Measurements from ENCODE around the gene TMPRSS6. TPM values are rescaled to one million over a fixed set of nuclear protein-coding genes. Genes with fewer than 3 reads are reported as not detected.

Gene TMPRSS6
- total RNA-seq, 2 donors from 2014 or later = 0.22 to 0.31 TPM

DNA sequence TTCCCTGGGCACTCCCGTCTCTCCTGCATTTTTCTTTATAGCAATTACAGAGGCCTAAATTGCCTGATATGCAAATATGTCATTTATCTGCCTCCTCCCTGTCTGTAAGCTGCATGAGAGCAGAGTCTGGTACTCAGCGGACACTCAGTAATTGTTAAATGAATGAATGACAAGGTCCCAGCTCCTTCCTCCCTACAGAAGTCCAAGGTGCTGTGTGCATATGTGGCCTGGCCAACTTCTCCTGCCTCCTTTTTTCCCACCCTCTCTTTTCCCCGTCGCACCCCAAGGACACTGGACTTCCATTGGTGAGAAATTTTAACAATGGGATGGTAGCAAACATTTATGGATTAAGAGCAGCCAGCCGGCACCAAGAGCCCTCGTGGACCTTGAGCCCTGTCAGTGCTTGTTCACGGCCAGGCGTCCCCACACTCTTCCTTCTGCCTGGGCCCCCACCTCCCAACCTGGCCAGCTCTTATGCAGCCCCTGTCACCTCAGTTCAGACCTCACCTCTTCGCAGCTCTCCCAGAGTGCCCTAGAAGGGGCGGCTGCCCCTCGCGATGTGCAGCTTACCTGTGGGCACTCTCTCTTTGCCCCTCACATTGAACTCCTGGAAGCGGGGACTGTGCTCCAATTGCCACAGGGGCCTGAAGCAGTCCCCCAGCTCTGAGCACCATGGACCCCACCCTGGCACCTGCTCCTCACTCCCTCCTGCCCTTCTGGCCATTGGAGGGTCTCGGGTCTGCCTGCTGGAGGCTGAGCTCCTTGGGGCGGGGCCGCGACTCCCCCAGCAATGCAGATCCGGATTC lies 1.5 kb downstream of the TMPRSS6 start:
- no peaks in the 10 kb centered on the region for H3K36me3 Mint-ChIP-seq (ENCODE audit: low read depth)
- Histone ChIP-seq H3K27ac (ENCODE audit: low read depth, low read length) (no peak overlapping the region), H3K36me3 (ENCODE audit: control insufficient read depth, insufficient read depth, low read length) (no peaks in the 10 kb centered on the region), H3K9ac (ENCODE audit: extremely low read depth, low read length, poor library complexity, severe bottlenecking) (no peak overlapping the region), H3K4me1 (ENCODE audit: control insufficient read depth, insufficient read depth, low read length) (no peaks in the 10 kb centered on the region), H3K27me3 (ENCODE audit: control insufficient read depth, insufficient read depth, low read length, poor library complexity, severe bottlenecking) (no peaks in the 10 kb centered on the region), H3K9me3 (ENCODE audit: control insufficient read depth, low read length) (no peaks in the 10 kb centered on the region), H3K4me3 (ENCODE audit: low read length) (no peak overlapping the region)
- no peaks in the 10 kb centered on the region for H3K9me3 Mint-ChIP-seq
- no peaks in the 10 kb centered on the region for H3K4me1 Mint-ChIP-seq
- no peak overlapping the region for H3K27ac Mint-ChIP-seq
- H3K27me3 Mint-ChIP-seq (ENCODE audit: insufficient read depth) = peaks cover 3% of the 10 kb centered on the region
- WGBS, 2 experiments (ENCODE audit: insufficient coverage in 1 of 2, insufficient read length in 1 of 2) = 92% methylated on average over 11 to 16 of the region's 18 CpGs
- TF ChIP-seq, protein P1, sequence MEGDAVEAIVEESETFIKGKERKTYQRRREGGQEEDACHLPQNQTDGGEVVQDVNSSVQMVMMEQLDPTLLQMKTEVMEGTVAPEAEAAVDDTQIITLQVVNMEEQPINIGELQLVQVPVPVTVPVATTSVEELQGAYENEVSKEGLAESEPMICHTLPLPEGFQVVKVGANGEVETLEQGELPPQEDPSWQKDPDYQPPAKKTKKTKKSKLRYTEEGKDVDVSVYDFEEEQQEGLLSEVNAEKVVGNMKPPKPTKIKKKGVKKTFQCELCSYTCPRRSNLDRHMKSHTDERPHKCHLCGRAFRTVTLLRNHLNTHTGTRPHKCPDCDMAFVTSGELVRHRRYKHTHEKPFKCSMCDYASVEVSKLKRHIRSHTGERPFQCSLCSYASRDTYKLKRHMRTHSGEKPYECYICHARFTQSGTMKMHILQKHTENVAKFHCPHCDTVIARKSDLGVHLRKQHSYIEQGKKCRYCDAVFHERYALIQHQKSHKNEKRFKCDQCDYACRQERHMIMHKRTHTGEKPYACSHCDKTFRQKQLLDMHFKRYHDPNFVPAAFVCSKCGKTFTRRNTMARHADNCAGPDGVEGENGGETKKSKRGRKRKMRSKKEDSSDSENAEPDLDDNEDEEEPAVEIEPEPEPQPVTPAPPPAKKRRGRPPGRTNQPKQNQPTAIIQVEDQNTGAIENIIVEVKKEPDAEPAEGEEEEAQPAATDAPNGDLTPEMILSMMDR (conservative IDR thresholded peaks at IDR 0.05) = no peak
- DNase-seq = no peak
- H3K4me3 Mint-ChIP-seq = no peak overlapping the region

GRCh38 chr22:37105990-37106389 lies 3.5 kb downstream of the TMPRSS6 start:
- Mint-ChIP-seq H3K27ac (no peak overlapping the region), H3K36me3 (ENCODE audit: low read depth) (no peaks in the 10 kb centered on the region), H3K4me3 (no peak overlapping the region), H3K4me1 (no peaks in the 10 kb centered on the region), H3K9me3 (no peaks in the 10 kb centered on the region), H3K27me3 (ENCODE audit: insufficient read depth) (peaks cover 3% of the 10 kb centered on the region)
- Histone ChIP-seq H3K9me3 (ENCODE audit: control insufficient read depth, low read length) (no peaks in the 10 kb centered on the region), H3K27me3 (ENCODE audit: control insufficient read depth, insufficient read depth, low read length, poor library complexity, severe bottlenecking) (no peaks in the 10 kb centered on the region), H3K9ac (ENCODE audit: extremely low read depth, low read length, poor library complexity, severe bottlenecking) (no peak overlapping the region), H3K36me3 (ENCODE audit: control insufficient read depth, insufficient read depth, low read length) (no peaks in the 10 kb centered on the region), H3K4me1 (ENCODE audit: control insufficient read depth, insufficient read depth, low read length) (no peaks in the 10 kb centered on the region), H3K27ac (ENCODE audit: low read depth, low read length) (no peak overlapping the region), H3K4me3 (ENCODE audit: low read length) (no peak overlapping the region)
- TF ChIP-seq, protein P1 (conservative IDR thresholded peaks at IDR 0.05) = no peak
- DNase-seq = no peak
- 90% methylated on average over 5 of the region's 5 CpGs for WGBS, 2 experiments (ENCODE audit: insufficient coverage in 1 of 2, insufficient read length in 1 of 2)

GRCh38 chr22:37105154-37105553 lies 4.4 kb downstream of the TMPRSS6 start:
- TF ChIP-seq, protein P1 (conservative IDR thresholded peaks at IDR 0.05) = no peak
- H3K4me3 Mint-ChIP-seq = no peak overlapping the region

More at GRCh38 chr22:37105154-37105553, 4.4 kb downstream of the TMPRSS6 start:
- DNase-seq = no peak
- no peak overlapping the region for H3K27ac ChIP-seq (ENCODE audit: low read depth, low read length)
- no peaks in the 10 kb centered on the region for H3K36me3 ChIP-seq (ENCODE audit: control insufficient read depth, insufficient read depth, low read length)
- H3K27me3 ChIP-seq (ENCODE audit: control insufficient read depth, insufficient read depth, low read length, poor library complexity, severe bottlenecking) = no peaks in the 10 kb centered on the region
- WGBS, 2 experiments (ENCODE audit: insufficient coverage in 1 of 2, insufficient read length in 1 of 2) = 63 to 65% methylated on average over 7 of the region's 7 CpGs
- Mint-ChIP-seq H3K4me1 (peaks cover 6% of the 10 kb centered on the region), H3K27me3 (ENCODE audit: insufficient read depth) (peaks cover 3% of the 10 kb centered on the region), H3K27ac (no peak overlapping the region), H3K9me3 (no peaks in the 10 kb centered on the region), H3K36me3 (ENCODE audit: low read depth) (no peaks in the 10 kb centered on the region)
- H3K4me3 ChIP-seq (ENCODE audit: low read length) = no peak overlapping the region
- H3K9ac ChIP-seq (ENCODE audit: extremely low read depth, low read length, poor library complexity, severe bottlenecking) = no peak overlapping the region
- no peaks in the 10 kb centered on the region for H3K9me3 ChIP-seq (ENCODE audit: control insufficient read depth, low read length)
- H3K4me1 ChIP-seq (ENCODE audit: control insufficient read depth, insufficient read depth, low read length) = no peaks in the 10 kb centered on the region

Measured in endodermal cell (in vitro differentiated cells).